GM23338 (cell line): ENCODE results near the gene GPA33.

Experiments used
- CREB1 ChIP-seq: fragments of 250-450 bp; sonication (Bioruptor Pico); IDR thresholded peaks from 2 replicates; pipeline ENCODE4 v1.5.0; 2020; ENCODE audit warnings: low read depth, mild to moderate bottlenecking, moderate library complexity
- NANOG ChIP-seq: IDR thresholded peaks from 2 replicates; pipeline ENCODE4 v1.6.1; 2016; ENCODE audit warnings: antibody characterized with exemption, borderline replicate concordance

DNA sequence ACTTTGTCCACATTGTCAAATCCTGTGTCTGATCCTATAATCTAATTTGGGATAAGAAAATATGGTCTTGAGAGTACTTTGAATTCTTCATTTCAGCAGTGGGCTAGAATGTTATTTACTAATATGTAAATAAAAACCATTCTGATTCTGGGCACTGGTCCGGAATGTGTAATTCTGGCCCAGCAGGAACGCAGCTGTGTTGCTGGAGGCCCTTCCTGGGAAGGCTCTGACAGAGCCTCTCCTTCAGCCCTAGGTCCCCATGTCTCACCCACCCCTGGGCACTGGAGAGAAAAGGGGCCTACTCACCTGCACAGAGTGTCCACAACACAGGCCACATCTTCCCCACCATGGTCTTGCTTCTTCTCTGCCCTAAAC is 251 bp downstream of the GPA33 start:
- TF ChIP-seq CREB1 (CRISPR knock-in tag) (no peak), NANOG (no peak)
